ENCODE measurements around the gene GPR12. TPM values are rescaled to one million over a fixed set of nuclear protein-coding genes. Genes with fewer than 3 reads are reported as not detected.

GPR12 gene
- total RNA-seq, 5 donors from 2014 or later (not counting 1 experiment from before 2014, with no cell fraction given), result not detected

GRCh38 chr13:26749905-26750304 is 10.7 kb downstream of the GPR12 start:
- no peaks in the 10 kb centered on the region for H3K9me3 Mint-ChIP-seq
- ATAC-seq (replicated peaks in 1 of 4) (no peak), DNase-seq (no peak)
- H3K36me3 ChIP-seq (ENCODE audit: control insufficient read depth in 2 of 2, extremely low read depth in 1 of 2, insufficient read depth in 1 of 2, low read length in 1 of 2), result no peaks in the 10 kb centered on the region
- H3K4me3 ChIP-seq (ENCODE audit: control insufficient read depth in 1 of 2, extremely low read depth in 1 of 2, low read length in 1 of 2), result no peak overlapping the region
- POLR2A ChIA-PET, result no interaction called here
- no peaks in the 10 kb centered on the region for H3K4me1 ChIP-seq (ENCODE audit: control insufficient read depth in 1 of 2, extremely low read depth in 1 of 2, insufficient read depth in 2 of 2, low read length in 2 of 2)
- H3K27me3 Mint-ChIP-seq, result peaks cover 4 to 24% of the 10 kb centered on the region in 2 donors
- peaks cover 0 to 15% of the 10 kb centered on the region in 2 experiments for H3K27me3 ChIP-seq (replicated peaks in 1 of 2; ENCODE audit: control insufficient read depth in 2 of 2, extremely low read depth in 1 of 2, insufficient read depth in 2 of 2, low read length in 1 of 2)
- H3K27ac ChIP-seq (ENCODE audit: low read length), result no peak overlapping the region
- CTCF ChIA-PET, result interaction anchor here in 1 of 2 donors (0.6 kb wide), 1 partner anchor 36 kb away, joined by 4 read pairs; no protein-coding TSS in a partner anchor
- WGBS (ENCODE audit: insufficient coverage), result no CpG with 5 or more reads among the region's 3 CpGs
- H3K27ac Mint-ChIP-seq, result no peak overlapping the region
- no peaks in the 10 kb centered on the region for H3K36me3 Mint-ChIP-seq
- H3K4me1 Mint-ChIP-seq, result peaks cover 3 to 8% (median 7%) of the 10 kb centered on the region in 3 donors
- no peaks in the 10 kb centered on the region for H3K9me3 ChIP-seq
- H3K4me3 Mint-ChIP-seq, result no peak overlapping the region

GRCh38 chr13:26749285-26749684 is 11.3 kb downstream of the GPR12 start:
- WGBS (ENCODE audit: insufficient coverage), result 20% methylated on average over 1 of the region's 8 CpGs
- Mint-ChIP-seq H3K27ac (no peak overlapping the region), H3K9me3 (no peaks in the 10 kb centered on the region), H3K27me3 (peaks cover 7 to 27% of the 10 kb centered on the region in 2 donors), H3K4me3 (no peak overlapping the region), H3K4me1 (peaks cover 3 to 8% (median 7%) of the 10 kb centered on the region in 3 donors), H3K36me3 (no peaks in the 10 kb centered on the region)
- H3K27me3 ChIP-seq (replicated peaks in 1 of 2; ENCODE audit: control insufficient read depth in 2 of 2, extremely low read depth in 1 of 2, insufficient read depth in 2 of 2, low read length in 1 of 2), result peaks cover 0 to 19% of the 10 kb centered on the region in 2 experiments
- ATAC-seq (replicated peaks in 1 of 4) (peak in 1 of 4 experiments; percentile 58), DNase-seq (peak in 2 of 35 experiments; percentile 3 to 25)
- H3K9me3 ChIP-seq, result no peaks in the 10 kb centered on the region
- H3K4me3 ChIP-seq (ENCODE audit: control insufficient read depth in 1 of 2, extremely low read depth in 1 of 2, low read length in 1 of 2), result no peak overlapping the region
- ChIA-PET CTCF (interaction anchor here in 1 of 2 donors (0.6 kb wide), 1 partner anchor 37 kb away, joined by 4 read pairs; no protein-coding TSS in a partner anchor), POLR2A (interaction anchor here in 1 of 2 donors (0.6 kb wide), 1 partner anchor 47 kb away, joined by 6 read pairs; no protein-coding TSS in a partner anchor)
- H3K36me3 ChIP-seq (ENCODE audit: control insufficient read depth in 2 of 2, extremely low read depth in 1 of 2, insufficient read depth in 1 of 2, low read length in 1 of 2), result no peaks in the 10 kb centered on the region
- H3K4me1 ChIP-seq (ENCODE audit: control insufficient read depth in 1 of 2, extremely low read depth in 1 of 2, insufficient read depth in 2 of 2, low read length in 2 of 2), result no peaks in the 10 kb centered on the region
- H3K27ac ChIP-seq (ENCODE audit: low read length), result no peak overlapping the region

- Histone ChIP-seq H3K27ac (ENCODE audit: low read length) (no peak overlapping the region), H3K36me3 (ENCODE audit: control insufficient read depth in 2 of 2, extremely low read depth in 1 of 2, insufficient read depth in 1 of 2, low read length in 1 of 2) (no peaks in the 10 kb centered on the region), H3K4me1 (ENCODE audit: control insufficient read depth in 1 of 2, extremely low read depth in 1 of 2, insufficient read depth in 2 of 2, low read length in 2 of 2) (no peaks in the 10 kb centered on the region), H3K27me3 (replicated peaks in 1 of 2; ENCODE audit: control insufficient read depth in 2 of 2, extremely low read depth in 1 of 2, insufficient read depth in 2 of 2, low read length in 1 of 2) (peaks cover 0 to 27% of the 10 kb centered on the region in 2 experiments), H3K9me3 (no peaks in the 10 kb centered on the region), H3K4me3 (ENCODE audit: control insufficient read depth in 1 of 2, extremely low read depth in 1 of 2, low read length in 1 of 2) (no peak overlapping the region)
- H3K4me3 Mint-ChIP-seq, result no peak overlapping the region
- CTCF ChIA-PET, result no interaction called here
- POLR2A ChIA-PET, result no interaction called here
- H3K27me3 Mint-ChIP-seq, result peaks cover 16 to 34% of the 10 kb centered on the region in 2 donors
- peaks cover 3 to 8% (median 7%) of the 10 kb centered on the region in 3 donors for H3K4me1 Mint-ChIP-seq
- no peak overlapping the region for H3K27ac Mint-ChIP-seq
- ATAC-seq (replicated peaks in 1 of 4) (no peak), DNase-seq (no peak)
- H3K36me3 Mint-ChIP-seq, result no peaks in the 10 kb centered on the region
- H3K9me3 Mint-ChIP-seq, result no peaks in the 10 kb centered on the region
- WGBS (ENCODE audit: insufficient coverage), result no CpG with 5 or more reads among the region's 2 CpGs
Observed at GRCh38 chr13:26747706-26748105, 12.9 kb downstream of the GPR12 start.

GRCh38 chr13:26743971-26744370 is 16.6 kb downstream of the GPR12 start:
- Histone ChIP-seq H3K27ac (ENCODE audit: low read length) (no peak overlapping the region), H3K4me1 (ENCODE audit: control insufficient read depth in 1 of 2, extremely low read depth in 1 of 2, insufficient read depth in 2 of 2, low read length in 2 of 2) (no peaks in the 10 kb centered on the region), H3K36me3 (ENCODE audit: control insufficient read depth in 2 of 2, extremely low read depth in 1 of 2, insufficient read depth in 1 of 2, low read length in 1 of 2) (no peaks in the 10 kb centered on the region), H3K27me3 (replicated peaks in 1 of 2; ENCODE audit: control insufficient read depth in 2 of 2, extremely low read depth in 1 of 2, insufficient read depth in 2 of 2, low read length in 1 of 2) (peaks cover 0 to 26% of the 10 kb centered on the region in 2 experiments), H3K4me3 (ENCODE audit: control insufficient read depth in 1 of 2, extremely low read depth in 1 of 2, low read length in 1 of 2) (no peak overlapping the region), H3K9me3 (no peaks in the 10 kb centered on the region)
- Mint-ChIP-seq H3K4me3 (no peak overlapping the region), H3K27ac (no peak overlapping the region), H3K4me1 (no peaks in the 10 kb centered on the region), H3K9me3 (peaks cover 0 to 7% (median 6%) of the 10 kb centered on the region in 3 donors), H3K36me3 (no peaks in the 10 kb centered on the region), H3K27me3 (peaks cover 22 to 41% of the 10 kb centered on the region in 2 donors)
- POLR2A ChIA-PET, result no interaction called here
- DNase-seq, result no peak
- WGBS (ENCODE audit: insufficient coverage), result 60% methylated on average over 1 of the region's 7 CpGs
- ATAC-seq (replicated peaks in 1 of 4), result no peak
- CTCF ChIA-PET, result no interaction called here

- H3K9me3 ChIP-seq, result no peaks in the 10 kb centered on the region
- Mint-ChIP-seq H3K27me3 (peaks cover 24 to 41% of the 10 kb centered on the region in 2 donors), H3K27ac (no peak overlapping the region), H3K4me1 (no peaks in the 10 kb centered on the region), H3K36me3 (no peaks in the 10 kb centered on the region), H3K4me3 (no peak overlapping the region), H3K9me3 (peaks cover 5 to 12% (median 9%) of the 10 kb centered on the region in 3 donors)
- ChIA-PET CTCF (no interaction called here), POLR2A (no interaction called here)
- H3K4me1 ChIP-seq (ENCODE audit: control insufficient read depth in 1 of 2, extremely low read depth in 1 of 2, insufficient read depth in 2 of 2, low read length in 2 of 2), result no peaks in the 10 kb centered on the region
- 54% methylated on average over 7 of the region's 25 CpGs for WGBS (ENCODE audit: insufficient coverage)
- no peak for DNase-seq
- H3K4me3 ChIP-seq (ENCODE audit: control insufficient read depth in 1 of 2, extremely low read depth in 1 of 2, low read length in 1 of 2), result no peak overlapping the region
- peaks cover 0 to 26% of the 10 kb centered on the region in 2 experiments for H3K27me3 ChIP-seq (replicated peaks in 1 of 2; ENCODE audit: control insufficient read depth in 2 of 2, extremely low read depth in 1 of 2, insufficient read depth in 2 of 2, low read length in 1 of 2)
- no peaks in the 10 kb centered on the region for H3K36me3 ChIP-seq (ENCODE audit: control insufficient read depth in 2 of 2, extremely low read depth in 1 of 2, insufficient read depth in 1 of 2, low read length in 1 of 2)
- H3K27ac ChIP-seq (ENCODE audit: low read length), result no peak overlapping the region
- ATAC-seq (replicated peaks in 1 of 4), result no peak
Observed at GRCh38 chr13:26742691-26743358, 17.8 kb downstream of the GPR12 start.

- Histone ChIP-seq H3K27ac (ENCODE audit: low read length) (no peak overlapping the region), H3K4me3 (ENCODE audit: control insufficient read depth in 1 of 2, extremely low read depth in 1 of 2, low read length in 1 of 2) (no peak overlapping the region), H3K9me3 (no peaks in the 10 kb centered on the region), H3K27me3 (replicated peaks in 1 of 2; ENCODE audit: control insufficient read depth in 2 of 2, extremely low read depth in 1 of 2, insufficient read depth in 2 of 2, low read length in 1 of 2) (peaks cover 0 to 13% of the 10 kb centered on the region in 2 experiments), H3K4me1 (ENCODE audit: control insufficient read depth in 1 of 2, extremely low read depth in 1 of 2, insufficient read depth in 2 of 2, low read length in 2 of 2) (no peaks in the 10 kb centered on the region), H3K36me3 (ENCODE audit: control insufficient read depth in 2 of 2, extremely low read depth in 1 of 2, insufficient read depth in 1 of 2, low read length in 1 of 2) (no peaks in the 10 kb centered on the region)
- WGBS (ENCODE audit: insufficient coverage), result 82% methylated on average over 7 of the region's 9 CpGs
- no peak for ATAC-seq (replicated peaks in 1 of 4)
- CTCF ChIA-PET, result interaction anchor here in 1 of 2 donors (0.6 kb wide), 2 partner anchors 24 to 781 kb away, joined by 4 read pairs; no protein-coding TSS in a partner anchor
- peaks cover 9 to 18% (median 16%) of the 10 kb centered on the region in 3 donors for H3K9me3 Mint-ChIP-seq
- POLR2A ChIA-PET, result no interaction called here
- peaks cover 2 to 21% of the 10 kb centered on the region in 2 donors for H3K27me3 Mint-ChIP-seq
- no peak overlapping the region for H3K4me3 Mint-ChIP-seq
- no peak for DNase-seq
- no peaks in the 10 kb centered on the region for H3K36me3 Mint-ChIP-seq
- H3K4me1 Mint-ChIP-seq, result no peaks in the 10 kb centered on the region
- H3K27ac Mint-ChIP-seq, result no peak overlapping the region
Observed at GRCh38 chr13:26735677-26736076, 24.9 kb downstream of the GPR12 start.
